ENCODE data around the gene TTLL5. TPM values are rescaled to one million over a fixed set of nuclear protein-coding genes. Genes with fewer than 3 reads are reported as not detected.

TTLL5 gene
- total RNA-seq, 3 donors from 2014 or later (not counting 1 experiment from before 2014, with no cell fraction given): 27.1 to 34.3 (median 32.5) TPM

DNA sequence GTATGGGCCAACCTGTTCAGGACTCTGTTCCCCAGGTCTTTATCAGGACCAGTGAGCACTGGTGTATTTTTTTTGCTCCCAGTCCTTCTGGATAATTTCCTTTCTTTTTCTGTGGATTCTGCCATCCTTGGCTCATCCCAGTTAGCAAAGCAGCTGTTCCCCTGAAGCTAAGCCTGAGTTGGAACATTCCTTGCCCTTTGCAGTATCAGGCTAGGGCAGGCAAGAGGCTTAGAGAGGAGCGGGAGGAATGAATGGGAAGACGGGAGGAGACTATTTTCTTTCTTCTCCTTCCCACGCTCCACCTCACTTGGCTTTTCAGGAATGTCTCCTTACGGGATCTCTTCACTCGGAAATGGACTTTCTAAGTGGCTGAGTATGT lies 29.6 kb upstream of the TTLL5 start:
- 83% methylated on average over 3 of the region's 5 CpGs for WGBS (ENCODE audit: insufficient coverage)
- Histone ChIP-seq H3K4me1 (ENCODE audit: control insufficient read depth, insufficient read depth, low read length) (no peaks in the 10 kb centered on the region), H3K4me3 (ENCODE audit: low read length) (no peak overlapping the region), H3K27me3 (ENCODE audit: control insufficient read depth, insufficient read depth, low read length) (no peaks in the 10 kb centered on the region), H3K27ac (ENCODE audit: low read length) (no peak overlapping the region), H3K36me3 (ENCODE audit: control insufficient read depth, insufficient read depth, low read length) (no peaks in the 10 kb centered on the region), H3K9me3 (ENCODE audit: control insufficient read depth, insufficient read depth, low read length) (no peaks in the 10 kb centered on the region)
- TF ChIP-seq, protein P1, sequence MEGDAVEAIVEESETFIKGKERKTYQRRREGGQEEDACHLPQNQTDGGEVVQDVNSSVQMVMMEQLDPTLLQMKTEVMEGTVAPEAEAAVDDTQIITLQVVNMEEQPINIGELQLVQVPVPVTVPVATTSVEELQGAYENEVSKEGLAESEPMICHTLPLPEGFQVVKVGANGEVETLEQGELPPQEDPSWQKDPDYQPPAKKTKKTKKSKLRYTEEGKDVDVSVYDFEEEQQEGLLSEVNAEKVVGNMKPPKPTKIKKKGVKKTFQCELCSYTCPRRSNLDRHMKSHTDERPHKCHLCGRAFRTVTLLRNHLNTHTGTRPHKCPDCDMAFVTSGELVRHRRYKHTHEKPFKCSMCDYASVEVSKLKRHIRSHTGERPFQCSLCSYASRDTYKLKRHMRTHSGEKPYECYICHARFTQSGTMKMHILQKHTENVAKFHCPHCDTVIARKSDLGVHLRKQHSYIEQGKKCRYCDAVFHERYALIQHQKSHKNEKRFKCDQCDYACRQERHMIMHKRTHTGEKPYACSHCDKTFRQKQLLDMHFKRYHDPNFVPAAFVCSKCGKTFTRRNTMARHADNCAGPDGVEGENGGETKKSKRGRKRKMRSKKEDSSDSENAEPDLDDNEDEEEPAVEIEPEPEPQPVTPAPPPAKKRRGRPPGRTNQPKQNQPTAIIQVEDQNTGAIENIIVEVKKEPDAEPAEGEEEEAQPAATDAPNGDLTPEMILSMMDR (IDR thresholded peaks at IDR 0.05): no peak
- no peak for DNase-seq
- Mint-ChIP-seq H3K9me3 (no peaks in the 10 kb centered on the region), H3K27me3 (ENCODE audit: low read depth in 2 of 2) (no peaks in the 10 kb centered on the region), H3K4me3 (no peak overlapping the region), H3K4me1 (no peaks in the 10 kb centered on the region), H3K36me3 (no peaks in the 10 kb centered on the region), H3K27ac (no peak overlapping the region)
- ATAC-seq: no peak
- intact Hi-C loops (cut with micrococcal nuclease): no loop called here

- TF ChIP-seq, protein P1 (IDR thresholded peaks at IDR 0.05): no peak
- Mint-ChIP-seq H3K4me3 (no peak overlapping the region), H3K36me3 (no peaks in the 10 kb centered on the region), H3K9me3 (no peaks in the 10 kb centered on the region), H3K27ac (no peak overlapping the region), H3K4me1 (no peaks in the 10 kb centered on the region), H3K27me3 (ENCODE audit: low read depth in 2 of 2) (no peaks in the 10 kb centered on the region)
- H3K9me3 ChIP-seq (ENCODE audit: control insufficient read depth, insufficient read depth, low read length): no peaks in the 10 kb centered on the region
- H3K4me1 ChIP-seq (ENCODE audit: control insufficient read depth, insufficient read depth, low read length): no peaks in the 10 kb centered on the region
- H3K27ac ChIP-seq (ENCODE audit: low read length): no peak overlapping the region
- ATAC-seq (no peak), DNase-seq (no peak)
- WGBS (ENCODE audit: insufficient coverage): 94% methylated on average over 5 of the region's 5 CpGs
- intact Hi-C loops (cut with micrococcal nuclease): no loop called here
- no peaks in the 10 kb centered on the region for H3K36me3 ChIP-seq (ENCODE audit: control insufficient read depth, insufficient read depth, low read length)
- H3K4me3 ChIP-seq (ENCODE audit: low read length): no peak overlapping the region
- H3K27me3 ChIP-seq (ENCODE audit: control insufficient read depth, insufficient read depth, low read length): no peaks in the 10 kb centered on the region
These were observed 26.2 kb upstream of the TTLL5 start for GRCh38 chr14:75634848-75635247.

- Mint-ChIP-seq H3K27ac (no peak overlapping the region), H3K36me3 (no peaks in the 10 kb centered on the region), H3K9me3 (no peaks in the 10 kb centered on the region), H3K27me3 (ENCODE audit: low read depth in 2 of 2) (no peaks in the 10 kb centered on the region), H3K4me3 (no peak overlapping the region), H3K4me1 (no peaks in the 10 kb centered on the region)
- WGBS (ENCODE audit: insufficient coverage): 92% methylated on average over 13 of the region's 13 CpGs
- Histone ChIP-seq H3K27ac (ENCODE audit: low read length) (no peak overlapping the region), H3K27me3 (ENCODE audit: control insufficient read depth, insufficient read depth, low read length) (no peaks in the 10 kb centered on the region), H3K4me3 (ENCODE audit: low read length) (no peak overlapping the region), H3K4me1 (ENCODE audit: control insufficient read depth, insufficient read depth, low read length) (no peaks in the 10 kb centered on the region), H3K9me3 (ENCODE audit: control insufficient read depth, insufficient read depth, low read length) (no peaks in the 10 kb centered on the region), H3K36me3 (ENCODE audit: control insufficient read depth, insufficient read depth, low read length) (no peaks in the 10 kb centered on the region)
- TF ChIP-seq, protein P1 (IDR thresholded peaks at IDR 0.05): no peak
- intact Hi-C loops (cut with micrococcal nuclease): no loop called here
- ATAC-seq: no peak
- no peak for DNase-seq
These were observed 24.9 kb upstream of the TTLL5 start for GRCh38 chr14:75636100-75636692.

DNA sequence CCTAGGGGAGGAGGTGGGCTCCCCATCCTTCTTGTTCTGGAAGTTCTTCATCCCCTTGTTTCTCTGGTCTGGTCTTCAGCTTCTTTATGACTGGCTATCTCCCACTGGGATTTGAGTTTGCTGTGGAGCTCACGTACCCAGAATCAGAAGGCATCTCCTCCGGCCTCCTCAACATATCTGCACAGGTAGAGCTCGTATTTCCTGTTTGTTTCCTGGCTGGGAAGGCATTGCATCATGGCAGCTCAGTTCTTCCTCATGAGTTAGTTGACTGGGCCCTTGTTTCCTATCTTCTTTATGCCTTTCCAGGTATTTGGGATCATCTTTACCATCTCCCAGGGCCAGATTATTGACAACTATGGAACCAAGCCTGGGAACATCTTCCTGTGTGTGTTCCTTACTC lies 20.2 kb upstream of the TTLL5 start:
- H3K27ac ChIP-seq (ENCODE audit: low read length): no peak overlapping the region
- H3K36me3 ChIP-seq (ENCODE audit: control insufficient read depth, insufficient read depth, low read length): no peaks in the 10 kb centered on the region
- no peaks in the 10 kb centered on the region for H3K4me1 ChIP-seq (ENCODE audit: control insufficient read depth, insufficient read depth, low read length)
- DNase-seq: no peak
- Mint-ChIP-seq H3K36me3 (no peaks in the 10 kb centered on the region), H3K4me1 (no peaks in the 10 kb centered on the region), H3K9me3 (no peaks in the 10 kb centered on the region), H3K4me3 (no peak overlapping the region), H3K27ac (no peak overlapping the region), H3K27me3 (ENCODE audit: low read depth in 2 of 2) (no peaks in the 10 kb centered on the region)
- H3K4me3 ChIP-seq (ENCODE audit: low read length): no peak overlapping the region
- no peaks in the 10 kb centered on the region for H3K27me3 ChIP-seq (ENCODE audit: control insufficient read depth, insufficient read depth, low read length)
- TF ChIP-seq, protein P1 (IDR thresholded peaks at IDR 0.05): no peak
- ATAC-seq: no peak
- 93% methylated on average over 3 of the region's 3 CpGs for WGBS (ENCODE audit: insufficient coverage)
- no peaks in the 10 kb centered on the region for H3K9me3 ChIP-seq (ENCODE audit: control insufficient read depth, insufficient read depth, low read length)
- intact Hi-C loops (cut with micrococcal nuclease): no loop called here

Measured in natural killer cell (primary cell).